PC-3 (cell line): ENCODE data around the gene HOXC13.

Source experiments
- EZH2 ChIP-seq: fragments of 300-600 bp; sonication (generic); IDR thresholded peaks from one replicate; pipeline ENCODE4 v1.6.1; 2017; ENCODE audit warnings: antibody characterized with exemption, mild to moderate bottlenecking, low read length; ENCODE audit not compliant: unreplicated experiment
- TF ChIP-seq, protein P1 (sequence below): fragments of 300-600 bp; sonication (generic); conservative IDR thresholded peaks from 2 replicates; pipeline ENCODE4 v1.5.1; 2017; ENCODE audit warnings: antibody characterized with exemption, low read depth, mild to moderate bottlenecking, low read length

DNA sequence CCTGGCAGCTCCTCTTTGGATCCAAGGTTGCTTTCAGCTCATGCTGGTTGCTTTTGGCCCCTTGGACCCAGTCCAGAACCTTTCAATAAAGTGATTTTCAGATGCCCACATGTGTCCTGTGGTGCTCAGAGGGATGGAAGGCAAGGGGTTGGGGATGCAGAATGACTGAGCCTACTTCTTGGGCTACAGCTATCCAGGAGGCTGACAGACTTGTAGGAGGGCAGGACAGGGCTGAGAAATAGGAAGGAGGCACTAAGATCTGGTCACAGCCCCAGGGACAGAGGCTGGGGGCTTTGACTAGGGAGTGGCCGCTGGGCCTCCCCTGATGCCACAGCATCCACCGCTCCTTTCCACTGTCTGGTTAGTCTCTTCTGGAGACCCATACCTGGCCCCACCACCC lies 33.1 kb downstream of the HOXC13 start:
- TF ChIP-seq, protein P1, sequence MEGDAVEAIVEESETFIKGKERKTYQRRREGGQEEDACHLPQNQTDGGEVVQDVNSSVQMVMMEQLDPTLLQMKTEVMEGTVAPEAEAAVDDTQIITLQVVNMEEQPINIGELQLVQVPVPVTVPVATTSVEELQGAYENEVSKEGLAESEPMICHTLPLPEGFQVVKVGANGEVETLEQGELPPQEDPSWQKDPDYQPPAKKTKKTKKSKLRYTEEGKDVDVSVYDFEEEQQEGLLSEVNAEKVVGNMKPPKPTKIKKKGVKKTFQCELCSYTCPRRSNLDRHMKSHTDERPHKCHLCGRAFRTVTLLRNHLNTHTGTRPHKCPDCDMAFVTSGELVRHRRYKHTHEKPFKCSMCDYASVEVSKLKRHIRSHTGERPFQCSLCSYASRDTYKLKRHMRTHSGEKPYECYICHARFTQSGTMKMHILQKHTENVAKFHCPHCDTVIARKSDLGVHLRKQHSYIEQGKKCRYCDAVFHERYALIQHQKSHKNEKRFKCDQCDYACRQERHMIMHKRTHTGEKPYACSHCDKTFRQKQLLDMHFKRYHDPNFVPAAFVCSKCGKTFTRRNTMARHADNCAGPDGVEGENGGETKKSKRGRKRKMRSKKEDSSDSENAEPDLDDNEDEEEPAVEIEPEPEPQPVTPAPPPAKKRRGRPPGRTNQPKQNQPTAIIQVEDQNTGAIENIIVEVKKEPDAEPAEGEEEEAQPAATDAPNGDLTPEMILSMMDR, result no peak
- TF ChIP-seq EZH2, result no peak
